IMR-90 (cell line): Measurements from ENCODE around the gene TBCC. TPM values are rescaled to one million over a fixed set of nuclear protein-coding genes. Genes with fewer than 3 reads are reported as not detected.

ENCODE experiments used
- ATAC-seq: fragments of 200-7000 bp; cut with Tn5 transposase; 2 replicates; pipeline ENCODE4 v1.9.1; 2020; ENCODE audit warnings: low read depth, mild to moderate bottlenecking, moderate library complexity
- BruUV-seq: library from RNA; stranded (reverse); fragments of 400-500 nt; replicated peaks from 2 replicates; lab custom pipeline; 2021; lab: Mats Ljungman, UMichigan
- CTCF ChIA-PET: fragments of 300-600 bp; formaldehyde crosslinking; extraction: SDS; loops from one replicate; lab custom pipeline; 2021; ENCODE audit warnings: antibody characterized with exemption; lab: Yijun Ruan, JAX
- POLR2A ChIA-PET: fragments of 300-600 bp; sonication (Branson Sonifier 250); formaldehyde crosslinking; loops from one replicate; lab custom pipeline; 2022; ENCODE audit warnings: antibody characterized with exemption; ENCODE audit not compliant: unreplicated experiment; lab: Charles Lee
- DNase-seq: peaks from one replicate; pipeline ENCODE4 v3.0.0; 2013
- H2AFZ ChIP-seq: replicated peaks from 2 replicates; pipeline ENCODE3; 2013; ENCODE audit warnings: low read length, mild to moderate bottlenecking; ENCODE audit not compliant: poor library complexity
- H2AK5ac ChIP-seq: 2 replicates; pipeline ENCODE4 v1.6.1; 2013; ENCODE audit warnings: low read depth, low read length, inconsistent platforms
- H2AK9ac ChIP-seq: replicated peaks from 2 replicates; pipeline ENCODE3; 2013; ENCODE audit warnings: mild to moderate bottlenecking, low read depth, low read length, moderate library complexity; ENCODE audit not compliant: poor library complexity
- H2BK120ac ChIP-seq: 2 replicates; pipeline ENCODE4 v1.6.1; 2013; ENCODE audit warnings: low read depth, low read length, inconsistent platforms
- H2BK15ac ChIP-seq: 3 replicates; pipeline ENCODE4 v1.6.1; 2013; ENCODE audit warnings: low read depth, low read length, inconsistent platforms
- H2BK20ac ChIP-seq: 2 replicates; pipeline ENCODE4 v1.6.1; 2013; ENCODE audit warnings: low read depth, mild to moderate bottlenecking, inconsistent platforms, low read length, moderate library complexity
- H2BK5ac ChIP-seq: 2 replicates; pipeline ENCODE4 v1.6.1; 2013; ENCODE audit warnings: mild to moderate bottlenecking, low read depth, low read length, inconsistent platforms; ENCODE audit not compliant: poor library complexity, severe bottlenecking
- H3K14ac ChIP-seq: replicated peaks from 2 replicates; pipeline ENCODE4 v1.6.1; 2013; ENCODE audit warnings: low read depth, low read length, inconsistent platforms
- H3K18ac ChIP-seq: 2 replicates; pipeline ENCODE4 v1.6.1; 2013; ENCODE audit warnings: low read depth, low read length, control low read depth
- H3K23ac ChIP-seq: 2 replicates; pipeline ENCODE4 v1.6.1; 2013; ENCODE audit warnings: low read depth, low read length, inconsistent platforms
- H3K27ac ChIP-seq: 2 replicates; pipeline ENCODE4 v1.5.1; 2013; ENCODE audit warnings: mild to moderate bottlenecking, control low read depth, low read length; ENCODE audit not compliant: insufficient read depth
- H3K27me3 ChIP-seq: 2 replicates; pipeline ENCODE4 v1.6.1; 2013; ENCODE audit warnings: low read length; ENCODE audit not compliant: control insufficient read depth, insufficient read depth
- H3K36me3 ChIP-seq: 2 replicates; pipeline ENCODE4 v1.6.1; 2013; ENCODE audit warnings: low read length, mixed read lengths; ENCODE audit not compliant: control insufficient read depth, insufficient read depth
- H3K4ac ChIP-seq: 2 replicates; pipeline ENCODE4 v1.6.1; 2013; ENCODE audit warnings: low read depth, low read length, inconsistent platforms
- H3K4me1 ChIP-seq: 2 replicates; pipeline ENCODE4 v1.6.1; 2013; ENCODE audit warnings: low read length, mixed read lengths; ENCODE audit not compliant: control insufficient read depth, insufficient read depth
- H3K4me2 ChIP-seq: 2 replicates; pipeline ENCODE4 v1.6.1; 2013; ENCODE audit warnings: low read depth, mild to moderate bottlenecking, control low read depth, low read length, moderate library complexity
- H3K4me3 ChIP-seq: 2 replicates; pipeline ENCODE4 v1.5.1; 2013; ENCODE audit warnings: low read depth, mild to moderate bottlenecking, control low read depth, low read length, moderate library complexity; ENCODE audit not compliant: insufficient read depth
- H3K56ac ChIP-seq: 2 replicates; pipeline ENCODE4 v1.6.1; 2013; ENCODE audit warnings: low read length, inconsistent platforms; ENCODE audit not compliant: insufficient read depth; ENCODE audit errors: extremely low read depth
- H3K79me1 ChIP-seq, 2 experiments: 2 replicates each; pipeline ENCODE4 v1.6.1; 2013; ENCODE audit warnings: low read length in 2 of 2, inconsistent platforms in 1 of 2, low read depth in 1 of 2
- H3K9ac ChIP-seq: 2 replicates; pipeline ENCODE4 v1.6.1; 2013; ENCODE audit warnings: low read depth, low read length, control low read depth
- H3K9me1 ChIP-seq: 2 replicates; pipeline ENCODE4 v1.6.1; 2013; ENCODE audit warnings: low read length, inconsistent platforms; ENCODE audit not compliant: insufficient read depth
- H3K9me3 ChIP-seq: 2 replicates; pipeline ENCODE4 v1.6.1; 2013; ENCODE audit warnings: low read length; ENCODE audit not compliant: control insufficient read depth, insufficient read depth
- H4K20me1 ChIP-seq: 2 replicates; pipeline ENCODE4 v1.6.1; 2013; ENCODE audit warnings: low read length, inconsistent platforms; ENCODE audit not compliant: insufficient read depth
- H4K5ac ChIP-seq: 2 replicates; pipeline ENCODE4 v1.6.1; 2013; ENCODE audit warnings: mild to moderate bottlenecking, low read depth, low read length, control low read depth
- H4K8ac ChIP-seq, 2 experiments: 2 replicates each; pipeline ENCODE4 v1.6.1; 2013; ENCODE audit warnings: low read depth in 2 of 2, low read length in 2 of 2, control low read depth in 1 of 2, inconsistent platforms in 1 of 2
- H4K91ac ChIP-seq: 2 replicates; pipeline ENCODE4 v1.6.1; 2013; ENCODE audit warnings: low read depth, low read length, inconsistent platforms; ENCODE audit not compliant: insufficient read depth
- CEBPB ChIP-seq: IDR thresholded peaks from 2 replicates; pipeline ENCODE4 v1.6.1; 2012; ENCODE audit warnings: low read depth, low read length, improper control_type of control experiment
- CHD1 ChIP-seq: IDR thresholded peaks from 2 replicates; pipeline ENCODE4 v1.6.1; 2012; ENCODE audit warnings: low read depth, low read length, improper control_type of control experiment
- MAZ ChIP-seq: IDR thresholded peaks from 2 replicates; pipeline ENCODE4 v1.6.1; 2012; ENCODE audit warnings: low read depth, mild to moderate bottlenecking, low read length, improper control_type of control experiment, moderate library complexity, borderline replicate concordance
- RAD21 ChIP-seq: IDR thresholded peaks from 2 replicates; pipeline ENCODE4 v1.6.1; 2012; ENCODE audit warnings: low read length, improper control_type of control experiment
- WGBS, 2 experiments: methylation state at CpG; one replicate each; pipeline versions ENCODE4 v1.1.5 to v1.1.7; 2013; ENCODE audit warnings: missing lambda C conversion rate in 2 of 2; ENCODE audit not compliant: insufficient read length in 1 of 2; ENCODE audit errors: extremely low coverage in 2 of 2; 5-methylcytosine and 5-hydroxymethylcytosine counted together
- dilution Hi-C: fragments of 300-500 bp; cut with HindIII; formaldehyde crosslinking; loops from one replicate; pipeline ENCODE4 v1.14.3; 2018; ENCODE audit warnings: low sequenced_read_pairs; ENCODE audit not compliant: unreplicated experiment
- in situ Hi-C: fragments of 300-500 bp; cut with MboI; formaldehyde crosslinking; loops from 3 replicates; pipeline ENCODE4 v1.14.3; 2019; ENCODE audit warnings: low sequenced_read_pairs, inconsistent platforms, mixed read lengths
- intact Hi-C: fragments of 100-400 bp; cut with micrococcal nuclease; formaldehyde crosslinking; loops from 2 replicates; pipeline ENCODE4 v1.10.0; 2022
- polyA plus RNA-seq, 3 experiments: library from polyadenylated mRNA; depleted of rRNA; stranded (reverse); fragments of >200 nt; gene quantifications; 2 replicates each; pipeline ENCODE4 v1.2.3, GENCODE V29; 2012; ENCODE audit warnings: low replicate concordance in 1 of 3
- total RNA-seq: library from RNA; depleted of rRNA; stranded (reverse); fragments of >200 nt; gene quantifications from 2 replicates; pipeline ENCODE4 v1.2.3, GENCODE V29; 2012

Gene TBCC
- total and polyA plus RNA-seq, 2 of the 4 experiments (the other 2 are of a cell fraction): 23.0 to 32.6 TPM

GRCh38 chr6:42708096-42708495 is 37.8 kb downstream of the TBCC start:
- Histone ChIP-seq H4K20me1 (no peaks in the 10 kb centered on the region), H2BK20ac (no peak overlapping the region), H3K4me3 (no peak overlapping the region), H3K4me1 (no peaks in the 10 kb centered on the region), H3K4ac (no peak overlapping the region), H3K18ac (no peak overlapping the region), H2AK9ac (peak overlapping the region; percentile 42), H3K27ac (no peak overlapping the region), H2AK5ac (no peak overlapping the region), H3K27me3 (no peaks in the 10 kb centered on the region), H3K4me2 (no peak overlapping the region), H3K14ac (no peak overlapping the region), H3K9ac (no peak overlapping the region), H2AFZ (no peak overlapping the region), H2BK15ac (no peak overlapping the region), H3K36me3 (no peaks in the 10 kb centered on the region; the same call in 1 of the 2 replicates), H4K91ac (no peak overlapping the region), H2BK5ac (no peak overlapping the region), H3K9me1 (peaks cover 7% of the 10 kb centered on the region; the same call in 1 of the 2 replicates), H4K8ac (no peak overlapping the region), H3K9me3 (peaks cover 9% of the 10 kb centered on the region), H4K5ac (no peak overlapping the region), H3K23ac (no peak overlapping the region), H3K79me1 (peaks cover 0 to under 1% of the 10 kb centered on the region in 2 experiments; a peak in 1 of 4 replicates), H2BK120ac (no peak overlapping the region), H3K56ac (no peak overlapping the region)
- no TSS peak for BruUV-seq
- ATAC-seq: no peak
- TF ChIP-seq RAD21 (no peak), CEBPB (no peak), CHD1 (no peak), MAZ (no peak)
- POLR2A ChIA-PET: no interaction called here
- no peak for DNase-seq
- dilution Hi-C loops (no loop called here), intact Hi-C loops (no loop called here), in situ Hi-C loops (no loop called here)
- CTCF ChIA-PET: no interaction called here
- no CpG with 5 or more reads among the region's 11 CpGs for WGBS, 2 experiments
